Urothelium cell line (cell line): Measurements from ENCODE around the gene NMBR.
"Not testable (repeated sequence)": the region's sequence is repeated elsewhere in the genome, so short reads cannot be mapped to it uniquely, and the experiment has no call there.

ENCODE experiments used
- DNase-seq: peaks from one replicate; pipeline ENCODE4 v3.0.0; 2011; ENCODE audit warnings: low spot score, mixed read lengths
- FAIRE-seq: peaks from 2 replicates; lab custom pipeline; 2011; peaks lifted over from hg19 to GRCh38; lab: Jason Lieb, UNC

The NMBR gene

GRCh38 chr6:142155895-142156757 lies 9.2 kb upstream of the NMBR start:
- DNase-seq (peak; percentile 14), FAIRE-seq (no peak)

GRCh38 chr6:142155091-142155490 lies 8.2 kb upstream of the NMBR start:
- no peak for FAIRE-seq
- no peak for DNase-seq

- FAIRE-seq (no peak), DNase-seq (no peak)
Observed at GRCh38 chr6:142154336-142154735, 7.4 kb upstream of the NMBR start.

- no peak for DNase-seq
- no peak for FAIRE-seq
Observed at GRCh38 chr6:142153196-142153595, 6.3 kb upstream of the NMBR start.

- no peak for DNase-seq
- no peak for FAIRE-seq
Observed at GRCh38 chr6:142152746-142153145, 5.8 kb upstream of the NMBR start.

GRCh38 chr6:142141531-142141930 lies 5.4 kb downstream of the NMBR start:
- DNase-seq, FAIRE-seq: not testable (repeated sequence)

- DNase-seq, result no peak
- FAIRE-seq, result no peak
Observed at GRCh38 chr6:142138876-142139275, 8.0 kb downstream of the NMBR start.

GRCh38 chr6:142132625-142133024 lies 14.3 kb downstream of the NMBR start, which contains the start of gene GJE1:
TSS of gene GJE1 (plus strand) at chr6:142132925. CDS start at chr6:142133159, 234 bp downstream.
- FAIRE-seq (no peak), DNase-seq (no peak)

- DNase-seq (no peak), FAIRE-seq (no peak)
Observed at GRCh38 chr6:142130814-142131213, 16.1 kb downstream of the NMBR start.

GRCh38 chr6:142121342-142121741 lies 25.6 kb downstream of the NMBR start:
- FAIRE-seq (no peak), DNase-seq (no peak)

GRCh38 chr6:142118925-142119324 lies 28.0 kb downstream of the NMBR start:
- FAIRE-seq (no peak), DNase-seq (no peak)

GRCh38 chr6:142118328-142118727 lies 28.6 kb downstream of the NMBR start:
- FAIRE-seq, result no peak
- no peak for DNase-seq

- FAIRE-seq (no peak), DNase-seq (no peak)
Observed at GRCh38 chr6:142117366-142117765, 29.6 kb downstream of the NMBR start.

- FAIRE-seq (peak; percentile 23), DNase-seq (peak; percentile 48)
Observed at GRCh38 chr6:142112451-142113061, 34.4 kb downstream of the NMBR start.

- not testable (repeated sequence) for FAIRE-seq, DNase-seq
Observed at GRCh38 chr6:142110820-142111219, 36.1 kb downstream of the NMBR start.

- FAIRE-seq, DNase-seq: not testable (repeated sequence)
Observed at GRCh38 chr6:142104820-142105219, 42.1 kb downstream of the NMBR start.

- FAIRE-seq, result no peak
Observed at GRCh38 chr6:142088858-142089216, 58.1 kb downstream of the NMBR start.

GRCh38 chr6:142087950-142088857 lies 58.7 kb downstream of the NMBR start:
- DNase-seq, result no peak
- FAIRE-seq, result no peak

More at GRCh38 chr6:142088858-142089216, 58.1 kb downstream of the NMBR start:
- peak; percentile 77 for DNase-seq

GRCh38 chr6:142079130-142079529 lies 67.8 kb downstream of the NMBR start:
- no peak for FAIRE-seq

GRCh38 chr6:142075516-142076101 lies 71.3 kb downstream of the NMBR start:
- FAIRE-seq (no peak), DNase-seq (no peak)

More at GRCh38 chr6:142079130-142079529, 67.8 kb downstream of the NMBR start:
- no peak for DNase-seq

- DNase-seq, result no peak
- FAIRE-seq, result no peak
Observed at GRCh38 chr6:142074516-142074915, 72.4 kb downstream of the NMBR start.
